Measurements from ENCODE around the gene MAGEB6B. TPM values are rescaled to one million over a fixed set of nuclear protein-coding genes. Genes with fewer than 3 reads are reported as not detected.

Gene MAGEB6B
- total RNA-seq (2014; rRNA removed; shearing (Covaris generic)), result not detected in 2 replicates

GRCh38 chrX:26160301-26160700, at the start of gene MAGEB6B:
Gene MAGEB6B, plus strand, starts transcription at chrX:26160601. Its CDS starts 0 bp downstream, at chrX:26160601.

GRCh38 chrX:26138274-26138673, 22.1 kb upstream of the MAGEB6B start, which contains the start of gene MAGEB18:
Gene MAGEB18, plus strand, starts transcription at chrX:26138343. Its CDS starts 643 bp downstream, at chrX:26138986.

GRCh38 chrX:26192204-26192603, 31.8 kb downstream of the MAGEB6B start, which contains the start of gene MAGEB6:
Gene MAGEB6, plus strand, starts transcription at chrX:26192440. Its CDS starts 1,407 bp downstream, at chrX:26193847.

Other genes starting within 250 kb of the MAGEB6B start
- not detected in 2 replicates for gene MAGEB18, start 22.3 kb upstream of the MAGEB6B start, total RNA-seq (2014; rRNA removed; shearing (Covaris generic))
- 0.26 and 0.29 TPM in 2 replicates for gene MAGEB6, start 31.8 kb downstream of the MAGEB6B start, total RNA-seq (2014; rRNA removed; shearing (Covaris generic))
- not detected in 2 replicates for gene MAGEB5, start 55.6 kb downstream of the MAGEB6B start, total RNA-seq (2014; rRNA removed; shearing (Covaris generic))

All from A375 (cell line).